Natural killer cell (primary cell): ENCODE measurements around the gene MARCHF4. TPM values are rescaled to one million over a fixed set of nuclear protein-coding genes. Genes with fewer than 3 reads are reported as not detected.

Experiments
- ATAC-seq, 3 donors: fragments of 150-1000 bp in 2 of 3; fragments of 200-7000 bp in 1 of 3; cut with Tn5 transposase; 1 replicate in 1 of 3; 2 replicates in 2 of 3; pipeline ENCODE4 v1.10.0; 2021; ENCODE audit warnings: mild to moderate bottlenecking in 2 of 3, moderate library complexity in 2 of 3
- DNase-seq, 2 donors: peaks; one replicate each; pipeline versions ENCODE4 v3.0.0 to v3.0.0-alpha.2; 2013 to 2021; ENCODE audit warnings: mixed read lengths in 1 of 2
- H3K27ac ChIP-seq: one replicate; pipeline ENCODE4 v1.5.1; 2013; ENCODE audit warnings: mild to moderate bottlenecking, low read length
- H3K27me3 ChIP-seq: one replicate; pipeline ENCODE4 v1.6.1; 2013; ENCODE audit warnings: low read length; ENCODE audit not compliant: control insufficient read depth, insufficient read depth
- H3K36me3 ChIP-seq: one replicate; pipeline ENCODE4 v1.6.1; 2013; ENCODE audit warnings: low read length; ENCODE audit not compliant: control insufficient read depth, insufficient read depth
- H3K4me1 ChIP-seq: one replicate; pipeline ENCODE4 v1.6.1; 2013; ENCODE audit warnings: low read length; ENCODE audit not compliant: control insufficient read depth, insufficient read depth
- H3K4me3 ChIP-seq: one replicate; pipeline ENCODE4 v1.5.1; 2013; ENCODE audit warnings: low read length
- H3K9me3 ChIP-seq: one replicate; pipeline ENCODE4 v1.6.1; 2013; ENCODE audit warnings: low read length; ENCODE audit not compliant: control insufficient read depth, insufficient read depth
- H3K27ac Mint-ChIP-seq, 2 donors: one replicate each; pipeline ENCODE4 v1.8.0; 2022; ENCODE audit warnings: mild to moderate bottlenecking in 2 of 2, mixed read lengths in 2 of 2, moderate library complexity in 1 of 2
- H3K27me3 Mint-ChIP-seq, 2 donors: one replicate each; pipeline ENCODE4 v1.8.0; 2022; ENCODE audit warnings: low read depth in 2 of 2, mixed read lengths in 2 of 2
- H3K36me3 Mint-ChIP-seq: one replicate; pipeline ENCODE4 v1.8.0; 2022; ENCODE audit warnings: mixed read lengths
- H3K4me1 Mint-ChIP-seq, 2 donors: one replicate each; pipeline ENCODE4 v1.8.0; 2022; ENCODE audit warnings: mixed read lengths in 2 of 2
- H3K4me3 Mint-ChIP-seq: one replicate; pipeline ENCODE4 v1.8.0; 2022; ENCODE audit warnings: mild to moderate bottlenecking, moderate library complexity, mixed read lengths
- H3K9me3 Mint-ChIP-seq, 2 donors: one replicate each; pipeline ENCODE4 v1.8.0; 2022; ENCODE audit warnings: mixed read lengths in 2 of 2
- WGBS: methylation state at CpG from one replicate; pipeline ENCODE4 v1.1.7; 2013; ENCODE audit warnings: missing lambda C conversion rate; ENCODE audit not compliant: insufficient coverage; 5-methylcytosine and 5-hydroxymethylcytosine counted together
- intact Hi-C: fragments of 100-400 bp; cut with micrococcal nuclease; formaldehyde crosslinking; loops from one replicate; pipeline ENCODE4 v1.14.2; 2022
- total RNA-seq, 4 donors: library from RNA; stranded (reverse); fragments of 120-200 nt in 1 of 4; gene quantifications; one replicate each; pipeline versions ENCODE4 v1.2.3 to v1.2.4, GENCODE V29; 2013 to 2022
- TF ChIP-seq, protein P1 (sequence below): fragments of 200-600 bp; IDR thresholded peaks from one replicate; pipeline ENCODE4 v1.8.0; 2022; ENCODE audit warnings: antibody characterized with exemption

The MARCHF4 gene
- total RNA-seq, 3 donors from 2014 or later (not counting 1 experiment from before 2014, with no cell fraction given): not detected

DNA sequence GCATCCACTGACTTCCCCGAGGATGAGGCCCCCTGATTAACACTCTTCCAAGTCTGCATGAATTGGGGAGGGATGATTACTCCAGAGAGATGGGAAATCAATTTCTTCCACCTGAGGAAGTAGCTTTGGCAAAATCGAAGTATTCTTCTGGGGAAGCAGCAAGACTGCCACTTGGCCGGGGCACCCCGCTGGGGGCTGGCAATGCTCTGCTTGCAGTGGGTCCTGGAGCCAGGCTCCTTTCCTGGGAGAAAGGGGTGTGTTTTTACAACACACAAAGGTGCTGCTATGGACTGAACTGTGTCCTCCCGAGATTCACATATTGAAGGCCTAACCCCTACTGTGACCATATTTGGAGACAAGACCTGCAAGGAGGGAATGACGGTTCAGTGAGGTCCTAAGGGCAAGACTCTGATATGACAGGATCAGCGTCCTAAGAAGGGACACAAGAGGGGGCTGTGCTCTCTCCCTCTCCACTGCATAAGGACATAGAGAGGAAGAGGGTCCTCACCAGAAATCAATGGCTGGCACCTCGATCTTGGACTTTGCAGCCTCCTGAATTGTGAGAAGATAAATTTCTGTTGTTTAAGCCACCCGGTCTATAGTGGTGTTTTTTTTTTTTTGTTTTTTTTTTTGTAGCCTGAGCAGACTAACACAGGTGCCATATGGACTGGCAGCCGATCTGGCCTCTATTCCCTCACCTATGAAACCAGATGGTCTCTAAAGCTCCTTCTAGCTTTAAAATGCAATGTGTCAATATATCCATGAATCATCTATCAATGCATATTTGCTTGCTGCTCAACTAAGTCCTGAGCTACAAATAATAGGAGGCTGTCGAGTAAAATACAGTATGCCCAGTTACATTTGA is 36.4 kb upstream of the MARCHF4 start:
- TF ChIP-seq, protein P1, sequence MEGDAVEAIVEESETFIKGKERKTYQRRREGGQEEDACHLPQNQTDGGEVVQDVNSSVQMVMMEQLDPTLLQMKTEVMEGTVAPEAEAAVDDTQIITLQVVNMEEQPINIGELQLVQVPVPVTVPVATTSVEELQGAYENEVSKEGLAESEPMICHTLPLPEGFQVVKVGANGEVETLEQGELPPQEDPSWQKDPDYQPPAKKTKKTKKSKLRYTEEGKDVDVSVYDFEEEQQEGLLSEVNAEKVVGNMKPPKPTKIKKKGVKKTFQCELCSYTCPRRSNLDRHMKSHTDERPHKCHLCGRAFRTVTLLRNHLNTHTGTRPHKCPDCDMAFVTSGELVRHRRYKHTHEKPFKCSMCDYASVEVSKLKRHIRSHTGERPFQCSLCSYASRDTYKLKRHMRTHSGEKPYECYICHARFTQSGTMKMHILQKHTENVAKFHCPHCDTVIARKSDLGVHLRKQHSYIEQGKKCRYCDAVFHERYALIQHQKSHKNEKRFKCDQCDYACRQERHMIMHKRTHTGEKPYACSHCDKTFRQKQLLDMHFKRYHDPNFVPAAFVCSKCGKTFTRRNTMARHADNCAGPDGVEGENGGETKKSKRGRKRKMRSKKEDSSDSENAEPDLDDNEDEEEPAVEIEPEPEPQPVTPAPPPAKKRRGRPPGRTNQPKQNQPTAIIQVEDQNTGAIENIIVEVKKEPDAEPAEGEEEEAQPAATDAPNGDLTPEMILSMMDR: no peak
- Mint-ChIP-seq H3K4me1 (peaks cover 12 to 16% of the 10 kb centered on the region in 2 donors), H3K9me3 (no peaks in the 10 kb centered on the region), H3K27ac (no peak overlapping the region), H3K27me3 (peaks cover 0 to 6% of the 10 kb centered on the region in 2 donors), H3K4me3 (no peak overlapping the region), H3K36me3 (no peaks in the 10 kb centered on the region)
- DNase-seq (no peak), ATAC-seq (no peak)
- intact Hi-C loops: no loop called here
- Histone ChIP-seq H3K9me3 (no peaks in the 10 kb centered on the region), H3K4me1 (peaks cover 13% of the 10 kb centered on the region), H3K27me3 (no peaks in the 10 kb centered on the region), H3K4me3 (no peak overlapping the region), H3K27ac (no peak overlapping the region), H3K36me3 (no peaks in the 10 kb centered on the region)
- 86% methylated on average over 10 of the region's 11 CpGs for WGBS

DNA sequence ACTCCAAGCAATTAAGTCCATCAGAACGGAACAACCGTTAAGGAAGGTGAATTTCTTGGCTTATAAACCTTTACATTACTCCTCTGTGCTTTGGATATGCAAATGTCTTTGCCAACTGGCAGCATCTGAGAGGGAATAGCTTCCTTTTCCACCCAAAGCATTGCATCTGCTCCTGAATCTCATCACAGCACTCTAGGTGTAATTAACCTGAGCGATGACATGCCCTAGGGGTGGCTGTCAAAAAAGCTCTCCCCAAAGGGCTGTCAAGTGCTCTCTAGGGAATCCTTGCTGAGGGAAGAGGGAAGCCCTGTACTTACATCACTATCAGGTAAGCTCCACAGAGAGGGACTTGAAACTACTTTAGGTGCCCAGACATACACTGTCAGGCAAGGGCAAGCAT is 34.5 kb upstream of the MARCHF4 start:
- DNase-seq (no peak), ATAC-seq (no peak)
- Histone ChIP-seq H3K4me1 (peaks cover under 1% of the 10 kb centered on the region), H3K36me3 (no peaks in the 10 kb centered on the region), H3K9me3 (no peaks in the 10 kb centered on the region), H3K27me3 (no peaks in the 10 kb centered on the region), H3K27ac (no peak overlapping the region), H3K4me3 (no peak overlapping the region)
- no peaks in the 10 kb centered on the region for H3K9me3 Mint-ChIP-seq
- peaks cover 0 to 6% of the 10 kb centered on the region in 2 donors for H3K27me3 Mint-ChIP-seq
- TF ChIP-seq, protein P1: no peak
- H3K36me3 Mint-ChIP-seq: no peaks in the 10 kb centered on the region
- WGBS: 100% methylated on average over 2 of the region's 3 CpGs
- no peak overlapping the region for H3K27ac Mint-ChIP-seq
- H3K4me3 Mint-ChIP-seq: no peak overlapping the region
- intact Hi-C loops: no loop called here
- H3K4me1 Mint-ChIP-seq: peaks cover under 1% of the 10 kb centered on the region in 2 donors

DNA sequence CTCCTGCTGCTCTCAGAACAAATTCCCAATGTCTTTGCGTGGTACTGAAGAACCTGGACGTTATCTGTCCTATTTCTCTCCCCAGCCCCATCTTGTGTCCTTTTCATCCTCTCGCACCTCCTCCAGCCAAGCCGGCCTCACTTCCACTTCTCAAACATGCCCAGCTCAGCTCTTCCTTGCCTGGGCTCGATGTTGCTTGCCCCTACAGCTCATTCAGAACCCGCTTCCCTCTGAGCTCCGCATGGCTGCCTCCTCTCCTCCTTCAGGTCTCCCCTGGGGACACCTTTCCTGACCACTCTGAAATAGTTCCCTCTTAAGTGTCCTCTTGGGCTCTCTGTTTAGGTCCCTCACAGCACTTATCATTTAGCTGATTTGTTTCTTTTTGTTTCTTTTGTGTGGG is 33.3 kb upstream of the MARCHF4 start:
- 84% methylated on average over 7 of the region's 7 CpGs for WGBS
- no peaks in the 10 kb centered on the region for H3K4me1 Mint-ChIP-seq
- intact Hi-C loops: loop anchor here (2.0 kb wide), 1 partner anchor 183 kb away; no protein-coding TSS in a partner anchor

More for the DNA sequence above, 33.3 kb upstream of the MARCHF4 start:
- Histone ChIP-seq H3K36me3 (no peaks in the 10 kb centered on the region), H3K27ac (no peak overlapping the region), H3K27me3 (no peaks in the 10 kb centered on the region), H3K4me3 (no peak overlapping the region), H3K9me3 (no peaks in the 10 kb centered on the region), H3K4me1 (no peaks in the 10 kb centered on the region)
- H3K9me3 Mint-ChIP-seq: no peaks in the 10 kb centered on the region
- no peak overlapping the region for H3K27ac Mint-ChIP-seq
- TF ChIP-seq, protein P1: no peak
- H3K36me3 Mint-ChIP-seq: no peaks in the 10 kb centered on the region
- no peak overlapping the region for H3K4me3 Mint-ChIP-seq
- no peak for ATAC-seq
- peaks cover 0 to 6% of the 10 kb centered on the region in 2 donors for H3K27me3 Mint-ChIP-seq
- no peak for DNase-seq
